ENCODE results near the gene WDR19. TPM values are rescaled to one million over a fixed set of nuclear protein-coding genes. Genes with fewer than 3 reads are reported as not detected.
"Not testable (repeated sequence)": the region's sequence is repeated elsewhere in the genome, so short reads cannot be mapped to it uniquely, and the experiment has no call there.

WDR19 gene
- total RNA-seq: 13.9 and 28.0 TPM in 2 replicates

- DNase-seq (ENCODE audit: low read depth in 2 of 2): peak; percentile 99 to 100
These were observed at the start of gene WDR19 for GRCh38 chr4:39181905-39182638. Gene WDR19, plus strand, starts transcription at chr4:39182529. Its CDS starts 29 bp downstream, at chr4:39182558.

- DNase-seq (ENCODE audit: low read depth in 2 of 2): no peak
These were observed 48.7 kb upstream of the WDR19 start for GRCh38 chr4:39133623-39134022.

DNA sequence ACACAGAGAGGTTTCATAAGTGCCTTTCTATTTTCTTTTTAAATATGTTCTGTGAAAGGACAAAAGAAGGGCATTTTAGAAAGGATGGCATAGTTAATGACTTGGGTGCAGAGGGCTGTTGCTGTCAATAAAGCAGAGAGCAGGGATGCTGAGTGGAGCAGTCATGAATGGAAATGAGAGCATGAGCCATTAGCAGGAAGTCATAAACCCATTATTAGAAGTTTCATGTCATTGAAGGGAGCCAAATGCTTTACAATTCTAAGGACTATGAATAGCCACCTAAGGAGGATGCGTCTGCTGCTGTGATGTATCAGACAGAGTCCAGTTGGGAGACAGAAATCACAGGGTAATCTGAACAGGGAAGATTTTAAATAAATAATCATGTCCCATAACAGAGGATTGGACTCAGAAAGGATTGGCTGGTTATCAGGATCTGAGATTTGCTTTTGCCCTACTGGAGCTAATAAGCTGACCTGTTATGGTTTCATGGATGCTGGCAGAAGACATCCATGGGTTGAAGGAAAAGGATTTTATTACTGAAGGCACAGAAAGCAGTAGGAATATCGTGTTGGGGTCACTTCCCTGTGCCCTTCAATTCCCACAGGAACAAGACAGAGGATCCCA, 47.5 kb upstream of the WDR19 start:
- peak; percentile 3 to 8 for DNase-seq (ENCODE audit: low read depth in 2 of 2)

GRCh38 chr4:39138227-39138626, 44.1 kb upstream of the WDR19 start:
- DNase-seq (ENCODE audit: low read depth in 2 of 2): not testable (repeated sequence)

DNA sequence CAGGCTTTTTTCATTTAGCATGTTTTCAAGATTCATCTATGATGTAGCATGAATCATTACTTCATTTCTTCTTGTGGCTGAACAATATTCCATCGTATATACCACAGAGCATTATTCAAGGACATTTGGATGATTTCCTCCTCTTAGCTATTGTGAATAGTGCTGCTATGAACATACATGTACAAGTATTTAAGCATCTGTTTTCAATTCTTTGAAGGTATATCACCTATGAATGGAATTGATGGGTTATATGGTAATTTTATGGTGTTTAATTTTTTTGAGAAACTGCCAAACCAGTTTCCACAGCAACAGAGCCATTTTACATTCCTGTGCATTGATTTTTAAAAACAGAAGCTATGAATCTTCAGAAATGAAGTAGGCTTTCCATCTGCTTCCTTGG, 36.1 kb upstream of the WDR19 start:
- DNase-seq (ENCODE audit: low read depth in 2 of 2): no peak

- DNase-seq (ENCODE audit: low read depth in 2 of 2): no peak
These were observed 28.3 kb upstream of the WDR19 start for GRCh38 chr4:39154009-39154408.

DNA sequence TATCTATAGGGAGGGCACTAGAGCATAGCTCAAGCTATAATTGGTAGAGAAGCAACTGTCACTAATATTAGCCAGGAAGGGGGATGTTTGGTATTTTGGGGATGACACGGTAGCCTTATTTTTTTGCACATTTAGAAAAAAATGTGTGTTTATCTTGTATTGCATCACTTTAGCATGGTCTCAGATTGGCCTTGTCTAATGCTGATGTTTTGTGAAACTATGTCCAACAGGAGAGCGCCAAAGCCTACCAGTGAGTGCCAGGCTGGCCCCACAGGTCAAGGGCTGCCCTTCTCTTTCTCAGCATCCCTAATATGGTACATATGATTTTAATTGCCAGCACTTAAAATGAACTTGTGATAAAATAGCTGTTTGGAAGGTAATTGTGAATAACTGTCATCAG, 24.8 kb upstream of the WDR19 start:
- no peak for DNase-seq (ENCODE audit: low read depth in 2 of 2)

DNA sequence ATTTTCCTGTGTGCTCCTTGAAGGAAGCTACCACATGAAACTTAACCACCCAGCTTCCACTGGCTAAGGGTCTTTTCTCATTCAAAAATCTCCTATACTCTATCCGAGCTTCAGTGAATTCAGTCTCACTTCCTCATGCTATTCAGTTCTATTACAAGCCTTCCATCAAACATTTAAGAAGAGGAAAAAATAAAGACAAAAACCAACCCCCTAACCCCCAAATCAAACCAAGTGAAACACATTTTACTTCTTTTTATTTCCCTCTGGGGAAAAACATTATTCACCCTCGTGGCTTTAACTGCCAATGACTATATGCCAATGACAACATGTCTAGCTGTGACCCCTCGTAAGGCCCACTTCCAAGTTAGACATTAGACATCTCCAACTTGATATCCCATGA, 16.2 kb upstream of the WDR19 start:
- DNase-seq (ENCODE audit: low read depth in 2 of 2): no peak

GRCh38 chr4:39166669-39167068, 15.7 kb upstream of the WDR19 start:
- no peak for DNase-seq (ENCODE audit: low read depth in 2 of 2)

DNA sequence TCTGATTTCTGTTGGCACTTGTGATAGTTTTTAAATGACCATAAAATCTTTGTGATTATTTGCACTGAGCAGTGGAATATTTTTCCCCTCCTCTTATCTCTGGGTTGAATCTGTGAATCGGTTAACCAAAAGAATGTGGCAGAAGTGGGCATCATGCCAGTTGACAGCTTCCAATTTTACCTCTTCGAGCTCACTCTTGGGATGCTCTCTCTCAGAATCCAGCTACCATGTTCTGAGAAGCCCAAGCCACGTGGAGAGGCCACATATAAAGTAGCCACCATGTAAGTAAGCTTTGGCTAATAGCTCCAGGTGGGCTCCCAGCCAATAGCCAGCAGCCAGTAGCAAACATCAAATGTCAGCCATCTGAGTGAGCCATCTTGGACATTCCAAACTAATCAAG, 12.9 kb upstream of the WDR19 start:
- peak; percentile 6 to 20 for DNase-seq (ENCODE audit: low read depth in 2 of 2)

- DNase-seq (ENCODE audit: low read depth in 2 of 2): no peak
These were observed 12.0 kb upstream of the WDR19 start for GRCh38 chr4:39170301-39170700.

GRCh38 chr4:39178706-39179105, 3.6 kb upstream of the WDR19 start:
- DNase-seq (ENCODE audit: low read depth in 2 of 2): no peak

GRCh38 chr4:39179681-39180080, 2.6 kb upstream of the WDR19 start:
- no peak for DNase-seq (ENCODE audit: low read depth in 2 of 2)

DNA sequence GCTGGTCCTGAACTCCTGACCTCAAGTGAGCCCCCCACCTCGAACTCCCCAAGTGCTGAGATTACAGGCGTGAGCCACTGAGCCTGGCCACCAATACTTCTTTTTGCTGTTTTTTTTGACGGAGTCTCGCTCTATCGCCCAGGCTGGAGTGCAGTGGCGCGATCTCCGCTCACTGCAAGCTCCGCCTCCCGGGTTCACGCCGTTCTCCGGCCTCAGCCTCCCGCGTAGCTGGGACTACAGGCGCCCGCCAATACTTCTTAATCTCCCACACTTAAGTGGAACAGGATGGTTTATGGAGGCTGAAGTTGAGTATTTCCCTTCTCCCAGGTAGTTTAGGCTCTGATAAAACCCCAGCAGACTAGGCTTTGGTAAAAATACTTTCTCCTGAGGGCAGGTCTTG, 1.7 kb upstream of the WDR19 start:
- not testable (repeated sequence) for DNase-seq (ENCODE audit: low read depth in 2 of 2)

DNA sequence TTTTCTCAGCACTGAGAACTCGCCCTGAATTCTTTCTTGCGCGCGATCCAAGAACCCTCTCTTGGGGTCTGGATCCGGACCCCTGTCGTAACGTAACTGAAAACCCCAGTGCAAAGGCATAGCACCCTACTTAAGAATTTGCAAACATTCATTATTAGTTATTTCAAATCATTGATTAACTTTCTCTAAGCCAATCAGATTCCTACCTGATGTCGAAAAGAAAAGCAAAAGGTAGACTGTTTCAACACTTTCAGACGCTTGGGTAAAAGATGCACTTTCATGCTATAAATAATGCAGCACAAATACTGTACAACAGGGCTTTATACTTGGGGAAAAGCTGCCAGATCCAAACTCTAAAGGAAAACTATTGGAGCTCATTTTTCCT, 817 bp upstream of the WDR19 start:
- no peak for DNase-seq (ENCODE audit: low read depth in 2 of 2)

- DNase-seq (ENCODE audit: low read depth in 2 of 2): no peak
These were observed 19.6 kb downstream of the WDR19 start for GRCh38 chr4:39201963-39202362.

GRCh38 chr4:39204543-39204942, 22.2 kb downstream of the WDR19 start:
- DNase-seq (ENCODE audit: low read depth in 2 of 2): no peak

DNA sequence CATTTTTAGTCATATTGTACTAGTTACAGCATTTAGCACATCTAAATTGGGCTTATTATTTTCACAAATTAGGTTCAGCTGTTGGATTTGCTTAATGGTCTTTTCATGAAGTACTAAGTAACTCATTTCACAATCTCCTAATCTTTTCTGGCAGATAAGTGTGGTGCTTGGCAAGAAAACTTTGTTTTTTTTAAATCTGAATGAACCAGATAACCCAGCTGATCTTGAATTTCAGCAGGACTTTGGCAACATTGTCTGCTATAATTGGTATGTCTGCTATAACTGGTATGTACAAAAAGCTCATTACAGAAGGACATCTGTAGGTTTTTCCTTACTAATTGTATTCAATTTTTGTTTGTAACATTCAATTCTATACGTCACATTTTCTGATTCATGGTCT, 22.7 kb downstream of the WDR19 start:
- DNase-seq (ENCODE audit: low read depth in 2 of 2): peak in 1 of 2 donors; percentile 21

DNA sequence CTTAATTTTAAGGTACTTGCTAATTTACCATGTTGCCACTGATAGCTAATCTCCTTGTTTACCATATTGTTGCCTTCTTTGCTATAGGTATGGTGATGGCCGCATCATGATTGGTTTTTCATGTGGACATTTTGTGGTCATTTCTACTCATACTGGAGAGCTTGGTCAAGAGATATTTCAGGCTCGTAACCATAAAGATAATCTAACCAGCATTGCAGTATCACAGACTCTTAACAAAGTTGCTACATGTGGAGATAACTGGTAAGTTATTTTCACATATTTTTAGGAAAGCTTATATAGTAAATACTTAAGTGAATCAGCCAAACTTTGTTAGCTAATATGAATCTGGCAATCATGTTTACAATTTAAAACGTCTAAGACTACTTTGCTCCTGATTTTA, 23.1 kb downstream of the WDR19 start:
- DNase-seq (ENCODE audit: low read depth in 2 of 2): no peak

GRCh38 chr4:39227906-39228305, 45.6 kb downstream of the WDR19 start:
- peak; percentile 53 to 89 for DNase-seq (ENCODE audit: low read depth in 2 of 2)

- peak in 1 of 2 donors; percentile 83 for DNase-seq (ENCODE audit: low read depth in 2 of 2)
These were observed 46.0 kb downstream of the WDR19 start for GRCh38 chr4:39228377-39228776.

DNA sequence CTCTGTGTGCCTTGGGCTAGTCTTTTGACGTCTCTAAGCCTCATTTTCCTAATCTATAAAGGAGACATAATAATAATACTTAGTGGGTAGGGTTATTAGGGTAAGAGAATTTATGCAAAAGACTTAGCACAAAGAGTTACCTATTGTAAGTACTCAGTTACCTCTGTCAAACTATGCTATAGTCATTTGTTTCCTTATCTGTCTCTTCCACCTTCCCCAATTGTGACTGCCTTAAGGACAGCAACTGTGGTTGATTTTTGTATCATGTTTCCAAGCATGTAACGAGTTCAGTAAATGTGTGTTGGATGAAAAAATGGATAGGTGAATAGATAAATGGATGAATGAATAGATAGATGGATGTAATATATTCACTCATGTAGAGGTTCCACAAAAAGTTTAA, 48.1 kb downstream of the WDR19 start:
- DNase-seq (ENCODE audit: low read depth in 2 of 2): no peak

GRCh38 chr4:39231660-39232059, 49.3 kb downstream of the WDR19 start:
- no peak for DNase-seq (ENCODE audit: low read depth in 2 of 2)

Measured in lung microvascular endothelial cell (primary cell).